ENCODE measurements around the gene CLEC3A. TPM values are rescaled to one million over a fixed set of nuclear protein-coding genes. Genes with fewer than 3 reads are reported as not detected.

CLEC3A gene
- total and polyA plus RNA-seq, 4 donors, result not detected

DNA sequence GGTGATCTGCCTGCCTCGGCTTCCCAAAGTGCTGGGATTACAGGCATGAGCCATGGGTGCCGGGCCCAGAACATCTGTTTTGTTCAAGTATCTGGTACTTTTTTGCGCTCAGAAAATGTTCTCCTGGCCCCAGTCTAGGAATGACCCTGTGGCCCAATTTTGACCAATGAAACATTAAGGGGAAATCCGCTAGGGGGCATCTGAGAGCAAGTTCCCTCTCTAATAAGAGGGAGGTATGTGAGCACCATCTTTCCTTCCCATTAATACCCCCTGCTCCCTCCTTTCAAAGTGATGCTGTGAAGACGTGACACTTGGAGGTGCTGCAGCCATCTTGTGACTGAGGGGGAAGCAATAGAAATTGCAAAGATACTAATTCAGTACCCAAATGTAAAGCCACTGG is 16.5 kb upstream of the CLEC3A start:
- 71% methylated on average over 5 of the region's 5 CpGs for WGBS
- no peak for DNase-seq (ENCODE audit: low spot score)
- peaks cover 0 to 4% (median 0%) of the 10 kb centered on the region in 4 donors for H3K27me3 ChIP-seq (ENCODE audit: control insufficient read depth in 4 of 4, insufficient read depth in 4 of 4, low read length in 3 of 4)
- H3K36me3 ChIP-seq (ENCODE audit: control insufficient read depth in 4 of 4, insufficient read depth in 3 of 4, low read depth in 1 of 4, low read length in 3 of 4), result no peaks in the 10 kb centered on the region
- peaks cover 0 to 3% (median 0%) of the 10 kb centered on the region in 4 donors for H3K4me1 ChIP-seq (ENCODE audit: control insufficient read depth in 4 of 4, insufficient read depth in 4 of 4, low read length in 3 of 4)
- no peak overlapping the region for H3K27ac ChIP-seq (ENCODE audit: low read depth in 1 of 2, low read length in 2 of 2)
- no peak overlapping the region for H3K4me3 ChIP-seq (ENCODE audit: low read depth in 1 of 3, low read length in 3 of 3)
- H3K9ac ChIP-seq (ENCODE audit: low read depth in 1 of 2, low read length in 2 of 2), result no peak overlapping the region
- no peaks in the 10 kb centered on the region for H3K9me3 ChIP-seq (ENCODE audit: control insufficient read depth in 4 of 4, low read length in 3 of 4)
- TF ChIP-seq RAD21 (IDR thresholded peaks at IDR 0.05) (no peak), TAF1 (conservative IDR thresholded peaks at IDR 0.05) (no peak), EGR1 (IDR thresholded peaks at IDR 0.05; ENCODE audit: low read depth in 2 of 2) (no peak), MAX (IDR thresholded peaks at IDR 0.05) (no peak), ZBTB33 (IDR thresholded peaks at IDR 0.05) (no peak), FOXA2 (IDR thresholded peaks at IDR 0.05) (no peak), REST (IDR thresholded peaks at IDR 0.05) (no peak), HNF4G (IDR thresholded peaks at IDR 0.05) (no peak), ATF3 (IDR thresholded peaks at IDR 0.05) (no peak), GABPA (IDR thresholded peaks at IDR 0.05 in 1 of 2, conservative IDR thresholded peaks at IDR 0.05 in 1 of 2) (no peak), NR2F2 (IDR thresholded peaks at IDR 0.05) (no peak), YY1 (IDR thresholded peaks at IDR 0.05) (no peak), HNF4A (conservative IDR thresholded peaks at IDR 0.05) (no peak), RXRA (IDR thresholded peaks at IDR 0.05) (no peak), SP1 (IDR thresholded peaks at IDR 0.05) (no peak), JUND (IDR thresholded peaks at IDR 0.05) (no peak), FOXA1 (IDR thresholded peaks at IDR 0.05) (no peak)
- TF ChIP-seq, protein P1, sequence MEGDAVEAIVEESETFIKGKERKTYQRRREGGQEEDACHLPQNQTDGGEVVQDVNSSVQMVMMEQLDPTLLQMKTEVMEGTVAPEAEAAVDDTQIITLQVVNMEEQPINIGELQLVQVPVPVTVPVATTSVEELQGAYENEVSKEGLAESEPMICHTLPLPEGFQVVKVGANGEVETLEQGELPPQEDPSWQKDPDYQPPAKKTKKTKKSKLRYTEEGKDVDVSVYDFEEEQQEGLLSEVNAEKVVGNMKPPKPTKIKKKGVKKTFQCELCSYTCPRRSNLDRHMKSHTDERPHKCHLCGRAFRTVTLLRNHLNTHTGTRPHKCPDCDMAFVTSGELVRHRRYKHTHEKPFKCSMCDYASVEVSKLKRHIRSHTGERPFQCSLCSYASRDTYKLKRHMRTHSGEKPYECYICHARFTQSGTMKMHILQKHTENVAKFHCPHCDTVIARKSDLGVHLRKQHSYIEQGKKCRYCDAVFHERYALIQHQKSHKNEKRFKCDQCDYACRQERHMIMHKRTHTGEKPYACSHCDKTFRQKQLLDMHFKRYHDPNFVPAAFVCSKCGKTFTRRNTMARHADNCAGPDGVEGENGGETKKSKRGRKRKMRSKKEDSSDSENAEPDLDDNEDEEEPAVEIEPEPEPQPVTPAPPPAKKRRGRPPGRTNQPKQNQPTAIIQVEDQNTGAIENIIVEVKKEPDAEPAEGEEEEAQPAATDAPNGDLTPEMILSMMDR (IDR thresholded peaks at IDR 0.05; ENCODE audit: low read depth, low read length, missing input control), result no peak

All from liver (tissue), 9 donors.